SH-SY5Y (cell line): Measurements from ENCODE around the gene GZF1.

ENCODE experiments used
- GATA2 ChIP-seq: IDR thresholded peaks from 2 replicates; pipeline ENCODE4 v1.6.1; 2011; ENCODE audit warnings: mild to moderate bottlenecking, low read depth, low read length
- GATA3 ChIP-seq: IDR thresholded peaks from 2 replicates; pipeline ENCODE4 v1.6.1; 2011; ENCODE audit warnings: low read depth, mild to moderate bottlenecking, low read length, moderate library complexity

GZF1 gene

DNA sequence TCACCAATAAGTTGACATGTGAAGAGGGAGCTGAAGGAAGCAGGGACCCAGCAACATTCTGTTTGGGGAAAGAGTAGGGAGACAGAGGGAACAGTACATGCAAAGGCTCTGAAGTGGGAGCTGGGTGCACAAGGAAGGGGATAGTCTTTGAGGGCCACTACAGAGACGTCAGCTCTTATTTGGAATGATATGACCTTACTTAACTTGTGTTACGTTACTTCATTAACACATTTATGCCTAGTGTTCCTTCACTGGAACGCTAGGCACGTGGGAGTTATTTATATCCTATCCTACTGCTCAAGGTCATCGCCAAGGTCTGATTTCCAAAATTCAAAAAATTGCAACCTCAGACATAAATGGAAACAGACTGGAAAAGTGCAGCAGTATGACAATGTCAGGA, 39.1 kb downstream of the GZF1 start:
- TF ChIP-seq GATA2 (no peak), GATA3 (no peak)

DNA sequence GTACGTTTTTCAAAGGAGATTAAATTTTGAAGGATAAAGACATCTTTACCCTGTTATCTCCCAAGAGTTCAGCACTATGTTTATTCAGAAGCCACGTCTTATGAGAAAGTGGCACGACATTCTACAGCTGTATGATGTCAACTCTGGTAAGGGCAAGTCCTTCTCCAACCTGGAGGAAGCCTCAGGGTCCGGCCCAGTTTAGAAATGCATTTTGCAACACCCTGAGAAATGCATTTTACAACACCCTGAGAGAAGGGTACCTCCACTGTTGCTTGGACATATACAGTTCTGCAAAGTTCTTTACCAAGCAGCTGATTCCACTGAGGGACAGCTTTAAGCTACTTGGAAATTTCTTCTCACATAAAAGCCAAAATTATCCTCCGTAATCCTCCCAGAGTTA, 41.8 kb downstream of the GZF1 start:
- no peak for TF ChIP-seq GATA3

DNA sequence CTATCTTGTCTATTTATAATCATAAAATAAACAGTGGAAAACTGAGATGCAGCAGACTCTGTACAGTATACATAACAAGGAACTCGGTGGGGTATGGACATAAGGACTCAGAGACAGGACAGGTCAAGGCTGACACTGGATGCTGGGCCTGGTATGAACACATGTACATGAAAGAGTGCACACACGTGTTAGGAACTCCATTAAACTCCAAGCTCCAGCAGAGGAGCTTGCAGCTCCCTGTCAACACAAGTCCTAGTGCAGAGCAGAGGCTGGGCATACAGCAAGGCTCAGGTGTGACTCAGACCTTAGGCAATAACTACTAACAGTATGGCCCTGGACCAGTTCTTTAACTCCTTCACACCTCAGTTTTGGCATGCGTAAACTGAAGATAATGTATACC, 42.2 kb downstream of the GZF1 start:
- no peak for TF ChIP-seq GATA3
- no peak for TF ChIP-seq GATA2

DNA sequence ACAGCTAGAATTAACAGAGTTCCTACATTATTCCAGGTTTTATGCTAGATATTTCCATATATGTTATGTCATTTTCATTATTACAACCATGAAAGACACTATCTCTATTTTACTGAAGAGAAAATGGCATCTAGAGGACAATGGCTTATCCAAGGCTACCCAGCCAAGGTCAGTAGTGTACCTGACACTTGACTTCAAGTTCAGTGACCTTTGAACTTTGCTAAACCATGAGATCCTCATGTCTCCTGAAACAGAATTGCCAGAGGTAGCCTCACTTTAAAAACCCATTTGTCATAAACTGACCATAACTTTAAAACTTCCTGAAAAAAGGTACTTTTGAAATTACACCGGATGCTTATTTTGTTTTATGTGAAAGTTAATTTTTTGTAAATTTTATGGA, 44.9 kb downstream of the GZF1 start:
- TF ChIP-seq GATA3 = no peak
- no peak for TF ChIP-seq GATA2

DNA sequence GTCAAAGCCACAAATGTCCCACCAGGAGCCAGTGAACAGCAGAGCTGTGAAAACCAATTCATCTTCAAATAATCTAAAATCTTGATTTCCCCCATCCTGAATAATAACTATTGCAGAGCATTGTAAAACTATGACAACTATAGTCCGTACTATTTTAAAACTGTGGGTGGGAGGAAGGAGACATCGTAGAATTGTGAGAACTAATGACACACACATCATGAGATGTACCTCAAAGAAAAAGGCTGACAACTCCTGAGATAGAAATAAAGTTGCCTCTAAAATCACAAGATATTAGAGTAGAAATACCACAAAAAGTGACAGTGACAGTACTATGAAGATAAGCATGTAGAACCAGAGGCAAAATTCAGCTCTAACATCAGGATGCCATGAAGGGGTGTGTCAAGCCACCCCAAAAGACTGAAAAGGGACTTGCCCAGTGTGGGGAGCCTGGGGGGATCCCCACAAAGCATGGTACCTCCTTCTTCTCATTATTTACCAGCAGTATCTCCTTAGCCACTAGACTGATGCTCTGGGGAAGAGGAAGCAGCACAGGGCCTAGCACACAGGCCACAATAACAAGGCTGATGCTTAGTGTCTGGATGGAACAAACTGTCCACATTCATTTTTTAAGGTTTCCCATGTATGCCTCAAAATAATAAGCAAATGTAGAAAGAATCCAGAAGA, 45.9 kb downstream of the GZF1 start:
- no peak for TF ChIP-seq GATA3
- TF ChIP-seq GATA2 = no peak

DNA sequence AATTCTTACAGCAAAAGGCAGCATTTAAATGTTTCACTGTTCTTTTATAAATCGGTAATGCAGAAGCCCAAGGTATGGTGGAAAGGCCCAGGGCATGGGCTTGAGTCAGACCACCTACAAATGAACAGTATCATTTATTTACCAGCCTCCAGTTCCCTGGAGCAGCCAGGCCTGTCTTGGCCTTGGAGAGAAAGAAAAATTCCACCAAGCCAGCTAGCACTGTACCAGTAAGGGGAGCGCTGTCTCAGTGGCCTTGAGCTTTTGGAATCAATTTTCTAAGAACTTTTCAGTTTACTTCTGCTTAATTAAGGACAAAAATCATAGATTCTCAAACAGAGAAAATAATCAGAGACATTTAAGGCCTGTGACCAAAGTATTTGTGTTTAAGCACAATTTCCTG, 47.0 kb downstream of the GZF1 start:
- TF ChIP-seq GATA3 (no peak), GATA2 (no peak)

DNA sequence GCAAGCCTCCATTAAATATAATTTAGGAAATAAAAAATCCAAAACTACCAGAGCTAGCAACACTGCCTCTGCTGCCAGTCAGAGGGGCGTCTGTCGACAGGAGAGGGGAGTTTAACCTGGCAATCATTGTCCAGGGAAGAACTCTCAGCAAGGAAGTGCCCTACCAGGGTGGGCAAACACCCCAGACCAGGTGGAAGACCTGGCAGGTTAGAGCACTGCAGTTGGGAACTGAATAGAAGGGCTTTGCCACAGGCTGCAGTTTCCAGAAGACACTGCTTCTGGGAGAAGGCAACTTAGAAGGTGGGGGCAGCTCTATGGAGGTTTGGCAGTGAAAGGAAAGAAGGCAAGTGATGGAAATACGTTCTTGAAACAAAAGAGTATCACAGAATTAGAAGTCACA, 47.8 kb downstream of the GZF1 start:
- TF ChIP-seq GATA2 = no peak
- no peak for TF ChIP-seq GATA3

DNA sequence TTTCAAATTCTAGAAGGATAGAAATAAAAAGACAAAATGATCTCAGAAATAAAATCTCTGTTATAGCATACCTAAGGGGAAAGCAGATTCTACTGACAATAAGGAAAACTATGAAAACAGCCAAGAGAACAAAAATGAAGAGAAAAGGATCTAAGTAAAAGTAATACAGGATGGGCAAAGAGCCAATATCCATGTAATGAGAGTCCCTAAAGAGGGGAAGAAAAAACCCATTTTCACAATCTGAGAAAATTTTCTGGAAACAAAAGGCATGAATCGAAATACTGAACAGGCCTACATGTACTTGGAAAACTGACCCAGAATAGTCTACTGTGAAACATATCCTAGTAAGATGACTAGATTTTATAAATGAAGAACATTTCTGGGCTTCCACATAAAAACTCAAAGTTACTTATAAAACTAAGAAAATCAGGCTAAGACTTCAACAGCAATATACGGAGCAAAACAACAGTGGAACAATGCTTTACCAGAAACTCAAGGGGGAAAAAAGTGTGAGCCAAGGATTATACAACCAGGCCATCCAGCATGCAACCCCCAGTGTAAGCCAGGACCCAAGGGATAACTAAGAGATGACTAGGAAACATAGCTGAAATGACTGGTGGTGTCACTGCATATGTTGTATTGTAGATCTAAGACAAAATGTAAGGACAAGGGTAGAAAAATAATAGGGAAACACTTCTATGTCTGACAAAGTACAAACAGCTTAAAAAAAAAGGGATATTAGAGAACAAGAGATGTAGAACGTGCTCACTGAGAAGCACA, 49.1 kb downstream of the GZF1 start:
- TF ChIP-seq GATA3 = no peak
- TF ChIP-seq GATA2 = no peak

DNA sequence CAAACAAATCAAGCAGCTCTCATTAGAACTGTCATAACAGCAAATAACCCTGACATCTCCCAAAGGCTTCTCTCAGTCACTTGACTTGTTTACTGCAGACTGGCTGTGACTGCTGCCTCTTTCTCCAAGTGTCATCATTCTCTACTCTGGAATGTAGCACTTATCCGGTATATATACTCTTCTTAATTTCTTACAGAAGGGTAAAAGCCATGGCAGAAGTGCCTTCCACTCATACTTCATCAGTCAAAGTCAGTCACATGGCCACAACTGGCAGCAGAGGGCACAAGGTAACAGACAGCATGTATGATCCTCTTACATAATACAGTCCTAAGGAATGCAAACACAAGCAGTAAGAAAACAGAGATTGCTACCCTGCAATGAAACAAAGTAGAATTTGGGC, 50.0 kb downstream of the GZF1 start:
- TF ChIP-seq GATA3 (no peak), GATA2 (no peak)

DNA sequence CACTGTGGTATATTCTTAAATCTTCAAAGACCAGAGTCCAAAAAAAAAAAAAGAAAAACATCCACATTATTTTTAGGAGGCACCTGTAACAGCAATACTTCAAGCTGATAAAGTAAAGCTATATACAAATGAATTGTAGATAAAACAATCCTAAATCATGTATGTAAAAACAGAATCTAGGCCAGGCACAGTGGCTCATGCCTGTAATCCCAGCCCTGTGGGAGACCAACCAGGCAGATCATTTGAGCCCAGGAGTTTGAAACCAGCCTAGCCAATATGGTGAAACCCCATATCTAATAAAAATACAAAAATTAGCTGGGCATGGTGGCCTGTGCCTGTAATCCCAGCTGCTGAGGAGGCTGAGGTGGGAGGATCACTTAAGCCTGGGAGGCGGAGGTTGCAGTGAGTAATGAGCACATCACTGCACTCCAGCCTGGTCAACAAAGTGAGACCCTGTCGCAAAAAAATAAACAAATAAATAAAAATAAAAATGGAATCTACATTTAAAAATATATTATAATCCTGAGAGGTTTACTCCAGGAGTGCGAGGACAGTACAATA, 52.0 kb downstream of the GZF1 start:
- no peak for TF ChIP-seq GATA3
- TF ChIP-seq GATA2 = no peak

DNA sequence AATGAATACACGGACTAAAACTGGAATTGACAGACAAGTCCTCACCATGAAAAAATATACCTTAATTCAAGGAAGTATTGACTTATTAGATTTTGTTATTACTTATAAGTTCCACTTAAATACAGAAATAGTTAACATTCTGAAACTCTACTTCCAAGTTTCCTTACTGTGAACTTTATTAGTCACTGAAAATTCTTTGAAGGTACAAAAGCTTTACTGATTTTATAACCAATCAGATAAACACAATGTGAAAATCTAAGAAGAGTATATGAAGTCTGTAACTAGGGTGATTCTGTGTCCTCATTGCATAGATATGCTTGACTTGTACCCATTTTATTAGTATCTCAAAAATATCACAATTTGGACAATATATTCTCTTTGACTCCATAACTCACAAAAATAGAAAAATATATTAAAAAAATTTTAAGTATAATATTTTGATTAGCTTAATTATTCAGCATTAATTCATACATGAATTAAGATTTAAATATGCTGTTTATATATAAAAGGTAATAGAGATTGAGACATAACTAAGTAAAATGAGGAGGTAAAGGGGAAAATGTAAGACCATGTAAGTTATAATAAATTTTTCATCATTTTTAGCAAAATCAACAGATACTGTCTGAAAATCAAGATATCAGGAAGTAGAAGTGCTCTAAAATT, 52.7 kb downstream of the GZF1 start:
- TF ChIP-seq GATA3 (no peak), GATA2 (no peak)

DNA sequence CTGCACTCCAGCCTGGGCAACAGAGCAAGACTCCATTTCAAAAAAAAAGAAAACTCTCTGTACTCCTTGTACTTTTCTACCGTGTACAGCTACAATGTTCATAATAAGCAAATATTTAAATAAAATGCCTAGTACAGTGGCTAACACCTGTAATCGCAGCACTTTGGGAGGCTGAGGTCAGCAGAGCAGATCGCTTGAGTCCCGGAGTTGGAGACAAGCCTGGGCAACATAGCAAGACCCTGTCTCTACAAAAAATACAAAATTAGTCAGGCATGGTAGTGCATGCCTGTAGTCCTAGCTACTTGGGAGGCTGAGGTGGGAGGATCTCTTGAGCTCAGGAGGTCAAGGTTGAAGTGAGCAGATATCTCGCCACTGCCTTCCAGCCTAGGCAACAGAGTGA, 53.6 kb downstream of the GZF1 start:
- TF ChIP-seq GATA3 (no peak), GATA2 (no peak)

DNA sequence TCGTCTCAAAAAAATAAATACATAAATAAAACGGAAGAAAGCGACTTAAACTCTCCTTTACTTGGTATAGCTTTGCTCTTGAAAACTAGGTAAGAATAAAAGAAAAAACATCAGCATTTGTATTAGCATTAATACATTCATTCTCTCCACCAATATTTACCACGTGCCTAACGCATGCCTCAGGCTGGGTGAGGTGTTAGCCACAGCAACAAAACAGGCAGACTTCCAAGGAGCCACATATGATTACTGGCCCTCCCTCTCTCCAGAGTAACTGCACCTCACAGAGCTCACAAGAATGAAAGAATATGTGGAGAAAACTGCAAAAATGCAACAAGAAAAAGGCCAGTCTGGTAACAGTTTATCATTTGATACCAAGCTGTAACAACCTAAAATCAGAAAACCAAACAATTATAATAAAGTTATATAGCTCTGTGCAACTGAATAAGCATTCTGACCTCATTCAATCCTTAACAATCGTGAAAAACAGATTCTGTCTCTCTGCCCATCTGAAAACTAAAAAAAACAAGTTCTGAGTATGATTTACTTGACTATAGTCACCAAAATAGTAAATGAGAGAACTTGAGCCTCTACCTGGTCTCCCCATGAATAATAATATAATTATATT, 54.1 kb downstream of the GZF1 start:
- TF ChIP-seq GATA2 = no peak
- TF ChIP-seq GATA3 = no peak

DNA sequence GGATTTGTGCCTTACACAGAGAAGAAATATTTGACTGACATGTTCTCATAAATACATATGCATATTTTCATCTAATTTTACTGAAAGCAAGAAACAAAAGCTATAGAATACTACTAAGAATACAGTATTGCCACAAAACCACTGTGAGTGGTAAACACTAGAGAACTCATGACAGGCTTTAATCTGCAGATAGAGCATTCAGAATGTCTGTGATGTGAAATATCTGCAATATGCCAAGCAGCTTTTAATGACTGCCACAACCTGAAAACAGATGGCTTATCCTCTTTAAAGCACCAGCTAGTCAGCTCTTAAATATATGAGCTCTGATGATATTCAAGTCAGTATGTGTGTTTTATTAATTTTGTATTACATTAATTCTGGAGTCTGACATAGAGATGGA, 55.9 kb downstream of the GZF1 start:
- TF ChIP-seq GATA3 = no peak
- no peak for TF ChIP-seq GATA2

DNA sequence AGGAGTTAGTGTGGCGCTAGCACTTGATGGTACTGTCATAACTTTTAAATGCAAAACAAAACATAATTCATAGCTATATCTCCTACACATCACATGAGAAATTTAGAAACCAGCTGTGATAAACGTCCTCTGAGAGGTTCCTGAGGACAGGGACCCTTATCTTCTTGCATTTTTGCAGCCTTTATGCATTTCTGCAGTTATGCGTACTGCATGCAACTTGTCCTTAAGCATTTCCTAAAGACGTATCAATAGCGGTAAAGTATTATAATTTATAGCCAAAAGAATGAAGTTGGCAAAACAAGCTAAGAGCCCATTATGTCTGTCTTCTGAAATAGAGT, 57.6 kb downstream of the GZF1 start:
- TF ChIP-seq GATA3 (no peak), GATA2 (no peak)
